Measurements from ENCODE around the gene NAE1.

NAE1 gene

DNA sequence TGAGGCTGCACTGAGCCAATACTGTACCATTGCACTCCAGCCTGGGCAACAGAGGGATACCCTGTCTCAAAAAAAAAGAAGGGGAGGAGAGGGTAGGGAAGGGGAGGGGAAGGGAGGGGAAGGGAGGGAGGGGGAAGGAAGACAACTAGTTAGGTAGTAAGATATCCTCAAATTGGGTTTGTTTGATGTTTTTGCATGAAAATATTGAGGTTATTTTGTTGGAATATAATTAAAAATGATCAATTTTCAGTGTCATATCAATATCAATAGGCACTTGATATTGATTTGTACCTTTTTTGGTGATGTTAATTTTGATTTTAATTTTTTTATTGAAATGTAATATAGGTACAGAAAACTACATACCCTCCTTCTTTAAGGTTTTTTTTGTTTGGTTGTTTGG, 32.9 kb upstream of the NAE1 start:
- TF ChIP-seq PAX5 (IDR thresholded peaks at IDR 0.05; ENCODE audit: insufficient read depth, low read length, severe bottlenecking) (no peak), SPI1 (IDR thresholded peaks at IDR 0.05; ENCODE audit: low read depth, low read length) (no peak), POLR2A (IDR thresholded peaks at IDR 0.05; ENCODE audit: low read depth, low read length) (no peak), TAF1 (IDR thresholded peaks at IDR 0.05; ENCODE audit: low read depth, low read length) (no peak), POLR2AphosphoS5 (IDR thresholded peaks at IDR 0.05; ENCODE audit: low read depth, low read length) (no peak), POU2F2 (IDR thresholded peaks at IDR 0.05; ENCODE audit: low read depth, low read length) (no peak)
- DNase-seq (ENCODE audit: insufficient read length, low spot score) (no peak), FAIRE-seq (no peak)

DNA sequence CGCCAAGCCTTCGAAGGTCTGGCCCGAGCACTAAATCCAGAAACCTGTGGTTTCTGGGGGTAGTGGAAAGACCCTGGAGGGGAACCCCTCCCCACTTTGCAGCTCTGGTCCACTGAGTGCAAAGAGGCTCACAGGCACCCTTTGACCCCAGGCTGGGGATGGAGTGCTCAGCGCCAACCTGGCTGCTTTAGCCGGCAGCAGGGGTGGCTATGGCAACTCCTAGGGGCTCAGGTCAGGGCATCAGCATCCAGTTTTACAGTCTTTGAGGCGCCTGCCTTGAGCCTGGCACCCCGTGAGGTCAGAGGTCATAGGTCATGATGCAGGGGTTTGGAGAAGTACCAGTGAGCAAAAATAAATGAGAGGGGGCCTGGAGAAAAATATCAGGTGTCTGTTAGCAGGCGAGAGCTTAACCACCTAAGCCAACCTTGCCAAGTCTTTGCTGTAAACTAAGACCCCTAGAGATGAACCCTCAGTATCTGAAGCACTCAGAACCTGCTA, 31.3 kb upstream of the NAE1 start:
- TF ChIP-seq SPI1 (IDR thresholded peaks at IDR 0.05; ENCODE audit: low read depth, low read length): no peak
- TF ChIP-seq PAX5 (IDR thresholded peaks at IDR 0.05; ENCODE audit: insufficient read depth, low read length, severe bottlenecking): no peak
- TF ChIP-seq POLR2AphosphoS5 (IDR thresholded peaks at IDR 0.05; ENCODE audit: low read depth, low read length): no peak
- TF ChIP-seq TAF1 (IDR thresholded peaks at IDR 0.05; ENCODE audit: low read depth, low read length): no peak
- TF ChIP-seq POLR2A (IDR thresholded peaks at IDR 0.05; ENCODE audit: low read depth, low read length): no peak
- TF ChIP-seq POU2F2 (IDR thresholded peaks at IDR 0.05; ENCODE audit: low read depth, low read length): no peak
- no peak for FAIRE-seq
- no peak for DNase-seq (ENCODE audit: insufficient read length, low spot score)

DNA sequence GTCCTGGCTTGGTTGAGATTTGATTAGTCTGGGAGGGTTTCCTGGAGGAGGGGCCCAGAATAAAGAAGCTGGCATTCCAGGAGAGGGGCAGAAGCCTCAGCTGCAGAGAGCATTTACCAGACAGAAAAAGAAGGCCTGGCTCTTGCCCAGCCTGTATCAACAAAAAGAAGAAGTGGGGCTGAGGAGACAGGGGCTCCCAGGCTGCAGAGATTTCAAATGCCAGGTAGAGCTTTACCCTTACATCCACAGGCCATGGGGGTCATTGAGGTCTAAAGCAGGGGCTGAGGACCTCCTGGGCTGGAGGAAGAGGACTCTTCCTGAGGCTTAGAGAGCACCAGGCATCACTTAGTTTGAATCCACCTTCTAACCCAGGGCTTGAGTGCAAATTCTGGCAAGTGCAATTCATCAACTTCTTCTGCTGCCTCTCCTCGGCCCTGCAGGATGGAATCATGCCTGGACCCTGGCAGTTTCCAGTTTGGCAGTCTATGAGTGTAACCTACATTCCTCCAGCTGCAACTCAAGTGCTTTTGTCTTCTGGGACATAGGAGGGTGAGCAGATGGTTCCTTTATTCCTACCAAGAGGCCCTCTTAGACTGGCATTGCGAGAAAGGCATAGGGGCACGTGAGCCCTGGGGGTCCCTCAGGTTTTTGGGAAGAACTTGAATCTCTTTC, 28.8 kb upstream of the NAE1 start:
- no peak for DNase-seq (ENCODE audit: insufficient read length, low spot score)
- TF ChIP-seq SPI1 (IDR thresholded peaks at IDR 0.05; ENCODE audit: low read depth, low read length) (peak; percentile 10; the same call in 1 of the 2 replicates), POLR2AphosphoS5 (IDR thresholded peaks at IDR 0.05; ENCODE audit: low read depth, low read length) (no peak)
- FAIRE-seq: no peak

- FAIRE-seq (no peak), DNase-seq (ENCODE audit: insufficient read length, low spot score) (no peak)
- TF ChIP-seq PAX5 (IDR thresholded peaks at IDR 0.05; ENCODE audit: insufficient read depth, low read length, severe bottlenecking) (no peak), SPI1 (IDR thresholded peaks at IDR 0.05; ENCODE audit: low read depth, low read length) (no peak), POLR2AphosphoS5 (IDR thresholded peaks at IDR 0.05; ENCODE audit: low read depth, low read length) (no peak), POU2F2 (IDR thresholded peaks at IDR 0.05; ENCODE audit: low read depth, low read length) (no peak), TAF1 (IDR thresholded peaks at IDR 0.05; ENCODE audit: low read depth, low read length) (no peak), POLR2A (IDR thresholded peaks at IDR 0.05; ENCODE audit: low read depth, low read length) (no peak)
These were observed 28.1 kb upstream of the NAE1 start for GRCh38 chr16:66858740-66859396.

- no peak for TF ChIP-seq PAX5 (IDR thresholded peaks at IDR 0.05; ENCODE audit: insufficient read depth, low read length, severe bottlenecking)
- TF ChIP-seq POLR2AphosphoS5 (IDR thresholded peaks at IDR 0.05; ENCODE audit: low read depth, low read length): no peak
- TF ChIP-seq POLR2A (IDR thresholded peaks at IDR 0.05; ENCODE audit: low read depth, low read length): no peak
- no peak for TF ChIP-seq TAF1 (IDR thresholded peaks at IDR 0.05; ENCODE audit: low read depth, low read length)
- no peak for FAIRE-seq
- DNase-seq (ENCODE audit: insufficient read length, low spot score): no peak
These were observed 26.7 kb upstream of the NAE1 start for GRCh38 chr16:66857437-66857836.

DNA sequence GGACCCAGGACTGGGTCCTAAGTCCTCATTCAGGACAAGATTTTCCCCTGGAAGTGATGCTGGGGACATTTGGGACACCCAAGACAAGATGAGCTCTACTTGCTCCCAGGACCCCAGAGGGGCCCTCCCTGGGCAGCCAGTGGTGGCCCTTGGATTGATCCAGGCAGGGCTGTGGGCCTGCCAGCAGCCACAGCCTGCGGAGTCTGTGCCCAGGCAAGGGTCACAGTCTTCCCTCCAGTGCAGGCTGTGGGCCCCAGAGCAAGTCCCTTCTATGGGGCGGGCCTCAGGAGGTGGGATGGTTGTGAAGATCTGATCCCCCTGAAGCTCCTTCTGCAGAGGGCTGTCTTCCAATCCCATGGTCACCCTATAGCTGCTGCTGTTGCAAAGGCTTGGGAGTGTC, 26.0 kb upstream of the NAE1 start:
- FAIRE-seq (no peak), DNase-seq (ENCODE audit: insufficient read length, low spot score) (no peak)
- TF ChIP-seq PAX5 (IDR thresholded peaks at IDR 0.05; ENCODE audit: insufficient read depth, low read length, severe bottlenecking) (no peak), POLR2A (IDR thresholded peaks at IDR 0.05; ENCODE audit: low read depth, low read length) (no peak), POU2F2 (IDR thresholded peaks at IDR 0.05; ENCODE audit: low read depth, low read length) (no peak), TAF1 (IDR thresholded peaks at IDR 0.05; ENCODE audit: low read depth, low read length) (no peak), SPI1 (IDR thresholded peaks at IDR 0.05; ENCODE audit: low read depth, low read length) (no peak), POLR2AphosphoS5 (IDR thresholded peaks at IDR 0.05; ENCODE audit: low read depth, low read length) (no peak)

- DNase-seq (ENCODE audit: insufficient read length, low spot score) (no peak), FAIRE-seq (no peak)
- TF ChIP-seq POLR2A (IDR thresholded peaks at IDR 0.05; ENCODE audit: low read depth, low read length) (no peak), TAF1 (IDR thresholded peaks at IDR 0.05; ENCODE audit: low read depth, low read length) (no peak), SPI1 (IDR thresholded peaks at IDR 0.05; ENCODE audit: low read depth, low read length) (no peak), POLR2AphosphoS5 (IDR thresholded peaks at IDR 0.05; ENCODE audit: low read depth, low read length) (no peak), PAX5 (IDR thresholded peaks at IDR 0.05; ENCODE audit: insufficient read depth, low read length, severe bottlenecking) (no peak)
These were observed 25.5 kb upstream of the NAE1 start for GRCh38 chr16:66856184-66856730.

GRCh38 chr16:66853261-66854139, 22.7 kb upstream of the NAE1 start:
- TF ChIP-seq PAX5 (IDR thresholded peaks at IDR 0.05; ENCODE audit: insufficient read depth, low read length, severe bottlenecking): no peak
- no peak for TF ChIP-seq TAF1 (IDR thresholded peaks at IDR 0.05; ENCODE audit: low read depth, low read length)
- no peak for TF ChIP-seq POU2F2 (IDR thresholded peaks at IDR 0.05; ENCODE audit: low read depth, low read length)
- no peak for TF ChIP-seq POLR2AphosphoS5 (IDR thresholded peaks at IDR 0.05; ENCODE audit: low read depth, low read length)
- TF ChIP-seq SPI1 (IDR thresholded peaks at IDR 0.05; ENCODE audit: low read depth, low read length): no peak
- TF ChIP-seq POLR2A (IDR thresholded peaks at IDR 0.05; ENCODE audit: low read depth, low read length): no peak
- FAIRE-seq (no peak), DNase-seq (ENCODE audit: insufficient read length, low spot score) (no peak)
